ENCODE measurements around the gene MUCL1.

- TF ChIP-seq CTCF (IDR thresholded peaks at IDR 0.05) (no peak), POLR2AphosphoS5 (IDR thresholded peaks at IDR 0.05) (no peak)
These were observed 22.7 kb upstream of the MUCL1 start for GRCh38 chr12:54831631-54832030.
